COLO668 (cell line): ENCODE results near the gene ERFL.
A peak's percentile ranks its signal among the peaks of the same experiment; 100 is the strongest.

Source experiments
- DNase-seq: peaks from one replicate; lab custom pipeline; 2025; ENCODE audit not compliant: unreplicated experiment; lab: John Stamatoyannopoulos, UW

The ERFL gene

DNA sequence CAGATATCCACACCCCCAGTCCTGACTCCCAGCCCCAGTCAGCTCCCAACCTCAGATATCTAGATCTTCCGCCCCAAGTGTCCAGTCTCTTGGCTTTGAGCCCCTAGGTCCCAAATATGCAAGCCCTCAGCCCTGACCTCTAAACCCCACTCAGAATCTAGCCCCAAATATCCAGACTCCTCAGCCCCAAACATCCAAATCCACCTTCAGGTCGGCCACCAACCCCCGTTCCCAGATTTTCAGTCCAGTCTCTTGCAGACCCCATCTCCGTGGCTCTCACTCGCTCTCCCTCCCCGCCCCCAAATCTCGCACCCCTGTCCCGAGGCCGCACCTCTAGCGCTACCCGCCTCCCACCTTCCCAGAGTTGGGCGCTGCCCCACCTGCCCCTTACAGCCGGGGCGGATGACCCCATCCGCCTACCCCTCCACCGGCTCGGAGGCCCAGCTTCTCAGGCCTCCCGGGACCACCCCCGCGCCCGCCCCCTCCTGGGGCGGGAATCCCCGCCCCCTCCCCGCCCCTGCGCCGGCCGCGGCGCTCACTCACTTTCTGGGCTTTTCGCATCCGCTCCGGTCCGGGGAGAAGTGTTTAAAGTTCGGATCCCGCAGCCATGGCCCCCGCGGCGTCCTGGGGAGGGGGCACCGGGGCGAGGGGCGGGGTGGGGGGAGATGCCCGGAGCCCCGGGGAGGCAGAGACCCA, 604 bp downstream of the ERFL start:
- DNase-seq: no peak

DNA sequence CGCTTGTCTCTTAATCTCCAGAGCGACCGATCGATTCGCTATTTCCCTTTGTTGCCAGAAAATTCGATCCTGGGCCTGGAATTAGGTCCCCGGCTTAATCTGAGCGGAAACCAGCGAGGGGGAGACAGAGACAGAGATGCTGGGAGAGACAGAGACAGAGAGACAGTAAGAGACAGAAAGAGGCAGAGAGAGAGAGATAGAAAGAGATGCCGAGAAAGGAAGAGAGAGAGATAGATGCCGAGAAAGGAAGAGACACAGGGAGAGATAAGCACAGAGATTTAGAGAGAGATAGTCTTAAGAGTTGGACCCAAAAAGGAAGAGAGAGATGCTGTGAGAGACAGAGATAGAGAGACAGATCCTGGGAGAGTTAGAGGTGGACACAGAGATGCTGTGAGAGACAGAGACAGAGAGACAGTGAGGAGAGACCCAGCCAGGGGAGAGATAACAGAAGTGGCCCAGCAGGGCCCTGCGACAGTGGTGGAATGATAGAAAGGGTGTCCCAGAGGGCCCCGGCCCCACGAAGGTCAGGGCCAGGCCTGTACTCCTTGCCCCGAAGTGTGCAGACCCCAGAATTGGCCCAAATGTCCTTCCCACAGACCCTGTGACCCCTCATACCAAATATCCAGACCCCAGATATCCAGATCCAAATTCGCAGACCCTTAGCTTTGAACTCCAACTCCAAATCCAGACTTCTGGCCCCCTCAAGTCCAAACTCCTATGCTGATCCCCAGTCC, 1.3 kb downstream of the ERFL start:
- no peak for DNase-seq

DNA sequence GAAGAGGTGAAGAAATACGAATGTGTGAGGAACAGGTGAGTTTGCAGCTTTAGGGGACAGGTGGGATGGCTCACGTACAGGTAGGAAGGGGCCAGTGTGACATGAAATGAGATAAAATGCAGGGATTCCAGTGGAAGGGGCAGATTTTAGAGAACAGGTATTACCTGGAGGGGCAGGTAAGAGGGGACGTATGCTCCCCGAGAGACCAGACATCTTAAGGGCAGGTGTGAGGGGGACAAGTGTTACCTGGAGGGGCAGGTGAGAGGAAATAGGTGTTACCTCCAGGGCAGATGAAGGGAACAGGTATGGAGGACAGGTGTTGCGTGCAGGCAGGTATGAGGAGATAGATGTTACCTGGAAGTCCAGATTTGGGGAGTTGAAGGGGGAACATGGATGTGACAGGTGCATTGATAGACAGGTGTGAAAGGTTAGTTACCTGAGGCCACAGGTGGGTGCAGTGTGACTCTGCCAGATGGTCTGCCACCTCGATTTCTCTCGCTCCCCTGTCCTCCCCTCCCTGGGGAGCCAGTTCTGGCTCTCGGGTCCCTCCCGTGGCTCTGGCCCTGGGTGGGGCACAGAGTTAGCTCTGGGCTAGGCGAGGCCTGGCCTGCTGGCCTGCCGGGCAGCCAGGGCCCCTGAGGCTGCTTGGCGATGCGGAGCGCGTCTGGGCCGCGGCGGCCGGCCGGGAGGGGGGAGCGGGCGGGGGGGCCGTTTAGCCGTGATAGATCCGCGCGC, 2.1 kb downstream of the ERFL start:
- DNase-seq: peak; percentile 8

DNA sequence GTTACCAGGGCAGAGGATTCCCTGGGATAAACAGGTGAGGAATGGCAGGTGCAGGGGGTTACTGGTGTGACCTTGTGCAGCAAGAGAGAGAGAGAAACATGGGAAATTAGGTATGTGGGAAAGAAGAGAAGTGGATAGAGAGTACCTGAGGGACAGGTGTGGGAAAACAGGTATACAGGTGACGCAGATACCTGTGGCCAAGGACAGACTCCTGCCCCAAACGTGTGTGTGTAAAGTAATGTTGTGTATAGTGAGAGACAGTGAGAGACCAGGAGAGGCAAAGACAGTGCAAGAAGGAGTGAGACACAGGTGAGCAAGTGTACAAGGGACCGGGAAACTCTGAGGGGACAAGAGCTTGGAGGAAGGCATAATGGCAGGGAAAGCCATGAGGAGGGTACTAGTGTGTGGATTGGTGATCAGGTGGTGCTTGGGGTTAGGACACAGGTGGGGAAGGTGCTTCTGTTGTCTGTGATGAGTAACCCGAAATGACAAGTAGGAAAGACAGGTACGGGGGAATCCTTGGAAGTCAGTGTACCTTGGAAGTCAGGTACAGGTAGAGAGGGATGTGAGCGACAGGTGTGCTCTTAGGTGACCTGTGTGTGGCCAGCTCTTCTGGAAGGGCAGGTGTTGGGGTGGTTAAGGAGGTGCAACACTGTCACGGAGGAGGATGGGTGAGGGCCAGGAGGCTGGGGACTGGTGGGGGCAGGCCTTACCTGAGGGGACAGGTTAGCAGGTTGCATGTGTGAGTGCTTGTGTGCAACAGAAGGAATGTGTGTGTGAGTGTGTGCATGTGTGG, 2.8 kb downstream of the ERFL start:
- peak; percentile 11 for DNase-seq

DNA sequence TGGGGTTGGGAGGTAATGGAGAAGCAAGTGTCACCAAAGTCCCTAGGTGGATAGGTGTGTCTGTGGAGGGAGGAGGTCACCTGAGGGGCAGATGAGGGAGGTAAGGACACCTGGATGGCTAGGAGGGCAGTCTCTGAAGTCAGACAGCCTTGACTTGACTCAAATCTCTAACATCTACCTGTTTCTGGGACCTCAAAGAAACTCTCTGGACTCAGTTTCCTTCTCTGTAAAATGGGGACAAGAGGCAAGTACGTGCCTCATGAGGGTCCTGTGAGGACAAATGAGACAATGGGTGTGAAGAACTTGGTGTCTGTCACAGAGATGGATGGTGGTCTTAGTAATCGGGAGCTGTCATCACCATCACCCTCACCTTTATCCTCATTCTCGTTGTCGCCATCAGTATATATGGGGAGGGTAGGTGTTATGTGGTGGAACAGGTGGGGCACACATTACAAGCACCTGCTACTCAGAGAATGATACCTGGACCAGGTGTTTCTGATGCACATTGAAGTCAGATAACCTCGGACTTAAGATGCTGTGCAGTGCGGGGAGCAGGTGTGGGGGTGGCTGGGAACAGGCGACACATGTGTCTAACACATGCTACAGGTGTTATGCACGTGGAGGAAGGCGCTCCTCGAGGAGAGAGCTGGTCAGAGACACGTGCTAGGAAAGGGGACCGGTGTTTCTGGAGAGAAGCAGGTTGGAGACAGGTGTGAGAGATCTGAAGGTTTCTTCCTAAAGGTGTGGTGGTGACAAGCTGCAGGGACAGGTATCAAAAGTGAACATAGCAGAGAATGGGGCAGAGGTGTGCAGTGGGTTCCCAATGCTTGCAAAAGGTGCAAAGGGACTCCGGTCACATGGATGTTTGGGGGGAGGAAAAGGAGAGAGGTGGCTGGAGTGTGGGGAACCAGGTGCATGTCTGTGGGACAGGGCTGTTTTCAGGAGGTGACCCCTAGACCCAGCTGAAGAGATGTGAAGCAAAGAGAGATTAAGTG, 3.8 kb downstream of the ERFL start:
- peak; percentile 30 for DNase-seq

DNA sequence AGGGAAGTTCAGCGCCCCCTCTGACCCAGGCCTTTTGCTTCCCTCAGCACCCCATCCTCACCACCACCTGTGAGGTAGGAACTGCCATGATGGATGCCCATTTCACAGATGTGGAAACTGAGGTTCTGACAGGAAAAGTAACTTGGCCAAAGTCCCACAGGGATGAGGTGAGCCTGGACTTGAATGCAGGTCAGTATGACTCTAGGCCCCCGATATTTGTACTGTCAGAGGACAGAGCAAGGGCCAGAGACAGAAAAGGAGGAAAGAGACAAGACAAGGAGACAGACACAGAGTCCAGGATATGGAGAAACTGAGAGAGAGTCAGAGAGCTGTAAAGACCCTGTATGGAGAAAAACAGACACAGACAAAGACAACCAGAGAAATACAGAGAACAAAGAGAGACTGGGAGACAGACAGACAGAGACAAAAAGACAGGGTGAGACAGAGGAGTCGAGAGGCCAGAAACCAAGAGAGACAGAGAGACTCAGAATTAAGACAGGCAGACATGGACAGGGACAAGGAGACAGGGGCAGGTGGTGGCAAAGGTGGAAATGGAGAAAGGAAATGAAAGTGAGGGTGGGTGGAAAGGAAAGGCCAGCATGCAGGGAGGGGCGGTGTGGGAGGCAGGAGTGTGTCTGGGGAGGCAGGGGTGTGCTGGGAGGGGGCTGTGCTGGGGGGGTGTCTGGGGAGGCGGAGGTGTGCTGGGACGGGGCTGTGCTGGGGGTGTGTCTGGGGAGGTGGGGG, 5.0 kb downstream of the ERFL start:
- no peak for DNase-seq

DNA sequence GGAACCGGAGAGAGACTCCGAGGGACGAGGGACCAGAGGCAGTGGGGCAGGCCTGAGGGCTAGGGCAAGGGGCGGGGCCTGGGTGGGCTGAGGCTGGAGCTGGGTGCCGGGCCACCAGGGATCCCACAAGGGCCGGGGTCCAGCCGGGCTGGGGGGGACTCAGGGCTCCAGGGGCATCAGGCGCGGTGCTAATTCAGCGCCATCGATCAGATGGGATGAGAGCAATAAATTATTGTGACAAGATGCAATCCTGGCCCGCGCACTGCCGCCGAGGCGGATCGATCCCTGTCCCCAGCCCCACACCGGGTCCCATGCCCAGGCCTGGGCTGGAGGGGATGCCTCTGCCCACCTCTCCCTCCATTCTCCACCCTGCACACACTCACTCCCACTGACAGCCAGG, 5.7 kb downstream of the ERFL start:
- DNase-seq: no peak

DNA sequence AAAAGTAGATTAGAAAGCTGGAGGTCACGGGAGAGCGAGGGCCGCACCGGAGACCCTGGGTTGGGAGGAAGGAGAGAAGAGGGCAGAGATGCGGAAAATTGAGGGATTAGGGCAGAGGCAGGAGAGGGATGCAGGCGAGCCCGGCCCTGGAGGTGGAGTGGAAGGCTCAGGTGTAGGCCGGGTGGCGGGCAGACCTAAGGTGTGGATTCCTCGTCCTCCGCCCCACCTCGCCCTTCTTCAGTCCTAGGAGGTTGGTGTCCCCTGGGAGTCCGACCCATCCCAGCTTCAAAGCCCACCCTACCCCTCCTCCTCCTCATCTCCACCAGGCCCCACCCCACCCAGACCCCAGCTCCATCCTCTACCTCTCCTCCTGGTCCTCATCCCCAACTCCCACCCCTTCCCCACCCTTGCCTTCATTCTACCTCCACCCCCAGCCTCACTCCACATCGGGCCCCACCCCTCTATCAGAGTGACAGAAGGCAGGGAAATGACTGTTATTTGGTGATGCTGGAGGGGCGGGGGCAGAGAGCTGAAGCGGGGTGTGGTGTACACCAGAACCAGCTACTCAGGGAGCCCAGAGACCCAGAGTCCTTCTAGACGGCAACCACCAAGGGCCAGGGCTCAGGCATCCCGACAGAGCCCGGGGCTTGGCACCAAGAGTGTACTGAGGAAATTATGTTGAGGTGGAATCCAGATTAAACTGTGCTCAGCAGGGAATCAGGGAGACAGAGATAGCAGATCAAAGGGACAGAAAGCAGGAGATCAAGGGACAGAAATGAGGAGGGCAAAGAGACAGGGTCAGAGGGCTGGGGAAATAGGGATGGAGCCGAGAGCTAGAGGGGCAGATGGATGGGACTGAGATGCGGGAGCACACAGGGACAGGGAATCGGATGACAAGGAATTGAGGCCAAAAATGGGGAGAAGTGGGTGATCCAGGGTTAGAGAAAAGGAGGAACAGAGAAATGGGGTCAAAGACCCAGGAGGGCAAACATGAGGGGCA, 6.4 kb downstream of the ERFL start:
- no peak for DNase-seq

DNA sequence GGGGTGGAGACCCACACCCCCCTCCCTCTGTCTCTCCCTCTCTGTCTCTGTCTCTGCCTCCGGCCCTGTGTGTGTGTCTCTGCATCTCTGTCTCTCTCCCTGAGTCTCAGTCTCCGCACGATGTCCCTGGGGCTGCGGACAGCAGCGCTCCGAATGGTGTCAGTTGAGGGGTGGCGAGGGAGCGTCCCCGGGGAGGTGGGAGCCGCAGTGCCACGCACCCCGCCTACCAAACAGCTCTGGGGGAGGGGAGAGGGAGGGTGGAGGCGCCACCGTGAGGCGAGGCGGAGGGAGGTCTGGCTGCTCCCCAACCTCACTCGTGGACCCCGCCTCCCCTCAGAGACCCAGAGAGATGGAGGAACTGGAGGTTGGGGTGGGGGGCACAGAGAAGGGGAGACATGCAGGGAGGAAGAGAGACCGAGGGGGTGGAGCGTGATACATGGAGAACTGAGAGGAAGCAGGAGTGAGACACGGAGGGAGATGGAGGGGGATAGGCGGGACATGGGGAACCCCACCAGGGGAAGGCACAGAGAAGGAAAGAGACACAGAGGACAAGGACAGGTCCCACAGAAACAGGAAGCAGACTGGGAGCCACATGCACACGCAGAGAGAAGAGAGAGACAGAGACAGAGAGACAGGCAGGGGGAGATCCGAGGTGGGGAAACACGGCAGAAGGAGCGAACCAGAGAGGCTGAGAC, 7.2 kb downstream of the ERFL start:
- no peak for DNase-seq

DNA sequence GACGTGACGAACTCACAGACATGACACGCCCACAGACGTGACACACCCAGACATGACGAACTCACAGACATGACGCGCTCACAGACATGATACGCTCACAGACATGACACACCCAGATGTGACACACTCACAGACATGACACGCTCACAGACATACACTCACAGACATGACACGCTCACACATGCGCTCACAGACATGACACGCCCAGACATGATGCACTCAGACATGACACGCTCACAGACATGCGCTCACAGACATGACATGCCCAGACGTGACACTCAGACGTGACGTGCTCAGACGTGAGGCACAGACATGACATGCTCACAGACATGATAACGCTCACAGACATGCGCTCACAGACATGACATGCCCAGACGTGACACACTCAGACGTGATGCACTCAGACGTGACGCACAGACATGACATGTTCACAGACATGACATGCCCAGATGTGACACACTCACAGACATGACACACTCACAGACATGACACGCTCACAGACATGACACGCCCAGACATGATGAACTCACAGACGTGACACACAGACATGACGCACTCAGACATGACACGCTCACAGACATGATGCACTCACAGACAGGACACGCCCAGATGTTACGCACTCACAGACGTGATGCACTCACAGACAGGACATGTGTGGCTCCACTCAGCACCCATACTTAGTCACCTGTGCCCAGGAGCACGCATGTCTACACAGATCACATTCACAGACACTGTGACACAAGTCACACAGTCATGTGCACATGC, 8.1 kb downstream of the ERFL start:
- no peak for DNase-seq

DNA sequence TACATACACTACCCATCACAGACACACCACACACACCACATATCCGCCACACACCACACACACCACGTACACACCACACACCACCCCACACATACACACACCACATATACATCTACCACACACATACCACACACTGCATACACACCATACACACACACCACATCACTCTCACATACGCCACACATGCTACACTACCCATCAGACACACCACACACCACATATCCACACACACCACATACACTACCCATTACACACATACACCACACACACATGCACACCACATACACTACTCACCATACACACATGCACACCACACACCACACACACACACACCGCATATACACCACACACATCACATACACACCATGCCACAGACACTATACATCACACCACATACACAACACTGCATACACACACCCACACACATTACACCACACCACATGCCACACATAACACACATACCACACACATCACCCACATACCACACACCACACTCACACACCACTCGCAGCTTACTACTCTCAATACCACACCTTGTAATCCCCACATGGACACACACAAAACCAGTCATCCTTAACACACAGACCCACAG, 9.5 kb downstream of the ERFL start:
- no peak for DNase-seq

DNA sequence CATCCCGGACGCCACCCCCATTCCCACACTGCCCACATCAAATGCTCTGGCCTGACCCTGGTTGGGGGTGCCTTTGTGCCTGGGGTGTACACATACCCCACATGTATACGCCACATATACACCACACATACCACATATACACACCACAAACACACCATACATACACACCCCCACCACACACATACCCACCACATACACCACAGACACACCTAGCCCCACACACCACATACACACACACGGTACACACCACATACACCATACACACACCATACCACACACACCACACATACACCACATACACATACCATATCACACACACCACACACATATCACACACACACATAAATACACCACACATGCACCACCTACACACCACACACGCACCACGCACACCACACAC, 10.2 kb downstream of the ERFL start:
- no peak for DNase-seq

DNA sequence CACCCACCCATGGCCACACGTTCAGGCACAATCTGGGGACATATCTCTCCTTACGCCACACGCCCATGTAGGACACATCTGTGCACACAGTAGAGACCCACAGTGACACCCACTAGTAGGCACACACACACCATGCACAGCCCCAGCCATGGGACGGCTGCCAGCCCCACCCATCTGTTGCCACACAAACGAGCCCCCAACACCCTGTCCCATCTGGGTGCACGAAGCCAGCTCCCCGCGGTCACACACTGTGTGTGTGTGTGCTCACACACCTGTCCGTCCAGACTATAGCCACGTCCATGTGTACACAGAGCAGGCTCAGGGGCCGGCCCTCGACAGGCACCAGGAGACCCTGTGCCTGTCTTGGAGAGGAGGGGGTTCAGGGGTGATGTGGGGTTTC, 10.6 kb downstream of the ERFL start:
- DNase-seq: no peak

DNA sequence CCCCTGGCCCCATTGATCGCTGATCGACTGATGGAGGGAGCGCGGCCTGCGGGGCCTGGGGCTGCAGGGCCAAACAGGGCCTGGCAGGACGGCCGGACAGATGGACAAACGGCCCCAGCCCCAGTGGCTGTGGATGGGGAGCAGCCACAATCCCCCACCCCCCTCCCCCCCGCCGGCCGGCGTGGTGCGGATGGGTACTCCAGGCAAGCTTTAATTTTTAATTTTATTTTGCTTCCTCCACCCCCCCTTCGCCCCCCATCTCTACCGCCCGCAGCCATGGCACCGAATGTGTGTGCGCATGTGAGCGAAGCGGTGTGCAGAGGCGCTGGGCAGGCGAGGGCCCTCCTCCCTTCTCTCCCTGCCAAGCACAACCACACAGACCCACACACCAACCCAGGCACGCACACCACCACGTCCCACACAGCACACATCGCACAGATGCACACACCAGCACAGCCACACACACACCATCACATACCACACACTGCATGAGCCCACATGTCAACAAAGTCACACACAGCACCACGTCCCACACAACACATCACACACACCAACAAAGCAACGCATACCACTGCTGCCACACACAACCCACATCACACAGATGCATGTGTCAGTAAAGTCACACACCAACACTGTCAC, 12.4 kb downstream of the ERFL start:
- DNase-seq: no peak

DNA sequence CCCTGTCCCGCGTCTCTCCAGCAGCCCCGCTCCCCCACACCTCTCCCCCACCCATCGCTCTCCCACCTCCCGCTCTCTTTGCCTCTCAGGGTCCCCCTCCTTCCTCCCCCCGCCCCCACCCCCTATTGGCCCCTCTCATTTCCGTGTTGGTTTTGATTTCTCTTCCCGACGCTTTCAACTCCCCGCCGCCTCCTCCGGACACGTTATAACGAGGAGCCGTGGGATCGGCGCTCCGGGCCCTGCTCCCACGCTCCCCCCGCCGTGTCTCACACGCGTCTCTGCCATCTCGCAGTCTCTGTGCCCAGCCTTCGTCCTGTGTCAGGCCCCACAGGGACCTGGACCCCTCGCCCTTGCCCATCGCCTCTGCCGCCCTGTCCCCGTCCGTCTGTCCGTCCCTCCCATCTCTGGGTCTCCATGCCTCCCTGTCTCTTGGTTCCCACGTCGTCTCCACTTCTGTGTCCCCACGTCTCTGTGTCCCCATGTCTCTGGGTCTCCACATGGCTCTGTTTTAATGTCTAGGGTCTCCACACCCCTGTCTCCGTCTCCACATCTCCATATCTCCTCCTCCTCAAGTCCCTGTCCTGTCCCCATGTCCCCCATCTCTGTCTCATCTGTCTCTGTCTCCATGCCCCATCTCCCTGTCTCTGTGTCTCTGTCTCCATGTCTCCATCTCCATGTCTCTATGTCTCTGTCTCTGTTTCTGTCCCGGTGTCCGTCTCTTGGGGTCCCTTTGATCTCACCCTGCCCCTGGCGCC, 13.1 kb downstream of the ERFL start:
- DNase-seq: no peak
